Measurements from ENCODE around the gene ARHGEF10L.
"Not testable (repeated sequence)": the region's sequence is repeated elsewhere in the genome, so short reads cannot be mapped to it uniquely, and the experiment has no call there.

Gene ARHGEF10L

DNA sequence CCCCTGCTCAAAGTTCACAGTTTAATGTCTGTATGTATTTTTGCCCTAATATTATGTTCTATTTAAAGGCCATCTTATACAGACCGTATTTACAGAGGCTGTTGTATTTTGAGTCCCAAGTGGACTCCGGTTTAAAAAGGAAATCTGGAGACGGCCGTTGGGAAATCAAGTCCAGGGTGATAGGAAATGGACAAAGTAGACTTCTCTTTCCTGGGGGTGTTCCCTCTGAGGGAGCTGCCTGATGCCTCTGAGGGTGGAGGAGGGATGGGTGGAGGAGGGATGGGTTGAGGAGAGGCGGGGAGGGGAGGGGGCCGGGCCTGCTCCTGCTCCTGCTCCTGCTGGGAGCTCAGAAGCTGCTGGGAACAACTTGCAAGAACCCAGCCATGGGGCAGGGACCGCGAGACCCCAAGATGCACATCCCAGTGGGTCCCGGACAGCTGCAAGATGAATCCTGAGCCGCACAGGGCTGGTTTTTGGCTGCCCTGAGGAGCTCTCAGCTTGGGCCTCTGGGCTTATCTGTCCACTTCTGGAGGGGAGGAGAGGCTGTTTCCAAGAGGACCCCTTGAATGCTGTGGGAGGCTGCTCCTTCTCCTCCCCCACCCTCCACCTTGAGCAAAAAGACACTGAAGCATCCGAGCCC lies 203.6 kb downstream of the ARHGEF10L start:
- Histone ChIP-seq H3K79me2 (ENCODE audit: control insufficient read depth, insufficient read depth, low read length, unreplicated experiment) (no peaks in the 10 kb centered on the region), H3K4me3 (ENCODE audit: low read depth, low read length) (no peak overlapping the region), H3K27ac (ENCODE audit: low read depth, low read length) (no peak overlapping the region)

DNA sequence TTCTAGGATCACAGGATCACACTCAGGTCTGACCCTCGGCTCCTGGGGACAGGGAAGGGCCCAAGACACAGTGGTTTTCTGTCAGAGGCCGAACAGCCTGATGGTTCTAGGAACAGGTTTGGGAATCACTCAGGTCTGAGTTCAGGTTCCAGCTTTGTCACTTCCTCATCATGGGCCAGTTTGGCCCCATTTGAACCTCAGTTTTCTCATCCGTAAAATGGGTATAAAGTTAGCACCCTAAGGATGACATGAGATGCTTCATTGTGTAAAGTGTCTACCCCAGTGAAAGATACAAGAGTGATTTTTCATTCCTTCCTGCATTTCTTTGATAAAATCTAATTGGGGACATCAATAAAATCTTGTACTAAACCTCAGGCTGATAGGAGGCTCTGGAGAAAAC lies 204.4 kb downstream of the ARHGEF10L start:
- H2AFZ ChIP-seq (ENCODE audit: low read length, unreplicated experiment): no peak overlapping the region
- peaks cover 4% of the 10 kb centered on the region for H3K4me1 ChIP-seq (ENCODE audit: control insufficient read depth, insufficient read depth, low read length, unreplicated experiment)
- H3K27ac ChIP-seq (ENCODE audit: low read depth, low read length): no peak overlapping the region
- H3K27me3 ChIP-seq (ENCODE audit: insufficient read depth, low read length): peaks cover 9% of the 10 kb centered on the region; the same call in 1 of the 2 replicates
- H3K79me2 ChIP-seq (ENCODE audit: control insufficient read depth, insufficient read depth, low read length, unreplicated experiment): no peaks in the 10 kb centered on the region
- H3K4me3 ChIP-seq (ENCODE audit: low read depth, low read length): no peak overlapping the region
- no peaks in the 10 kb centered on the region for H3K36me3 ChIP-seq (ENCODE audit: insufficient read depth, low read length)

More for the DNA sequence above, 203.6 kb downstream of the ARHGEF10L start:
- Histone ChIP-seq H2AFZ (ENCODE audit: low read length, unreplicated experiment) (no peak overlapping the region), H3K4me1 (ENCODE audit: control insufficient read depth, insufficient read depth, low read length, unreplicated experiment) (peaks cover 4% of the 10 kb centered on the region), H3K27me3 (ENCODE audit: insufficient read depth, low read length) (peaks cover 9% of the 10 kb centered on the region; the same call in 1 of the 2 replicates), H3K36me3 (ENCODE audit: insufficient read depth, low read length) (no peaks in the 10 kb centered on the region)

DNA sequence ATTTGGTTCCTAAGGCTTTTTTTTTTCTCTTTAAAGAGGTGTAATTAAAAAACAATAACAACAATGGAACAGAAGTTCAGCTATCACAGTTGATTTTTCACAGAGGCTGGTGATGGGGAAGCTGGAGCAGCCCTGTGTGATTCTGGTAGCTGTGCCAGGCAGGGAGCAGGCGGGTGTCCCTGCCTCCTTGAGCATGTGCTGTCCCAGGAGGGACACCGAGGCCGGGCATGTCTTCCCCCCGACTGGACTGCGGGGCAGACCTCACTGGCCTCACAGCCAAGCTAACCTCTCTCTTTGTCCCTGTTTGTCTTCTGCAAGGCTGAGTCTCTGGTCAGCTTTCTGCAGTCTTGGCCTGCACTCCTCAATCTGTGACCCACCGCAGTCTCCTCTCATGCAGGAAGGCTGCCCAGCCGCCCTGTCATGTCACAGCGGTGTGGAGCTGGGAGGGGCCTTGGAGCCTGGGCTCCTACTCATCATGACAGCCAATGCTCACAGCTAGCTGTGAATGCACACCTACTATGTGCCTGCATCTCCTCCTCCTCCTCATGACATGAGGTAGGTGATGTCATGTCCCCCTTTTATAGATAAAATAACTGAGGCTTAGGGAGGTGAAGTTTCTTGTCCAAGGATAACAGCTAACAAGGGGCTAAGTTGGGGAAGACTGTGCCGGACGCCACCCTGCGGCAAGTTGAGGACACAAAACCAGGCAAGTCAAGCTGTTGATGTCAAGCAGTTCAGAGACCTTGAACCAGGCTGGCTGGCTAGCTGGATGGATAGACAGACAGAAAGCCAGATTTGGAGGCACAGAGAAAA lies 205.4 kb downstream of the ARHGEF10L start:
- Histone ChIP-seq H3K4me1 (ENCODE audit: control insufficient read depth, insufficient read depth, low read length, unreplicated experiment) (peaks cover 4% of the 10 kb centered on the region), H3K4me3 (ENCODE audit: low read depth, low read length) (no peak overlapping the region), H3K36me3 (ENCODE audit: insufficient read depth, low read length) (no peaks in the 10 kb centered on the region), H3K79me2 (ENCODE audit: control insufficient read depth, insufficient read depth, low read length, unreplicated experiment) (no peaks in the 10 kb centered on the region), H2AFZ (ENCODE audit: low read length, unreplicated experiment) (no peak overlapping the region), H3K27ac (ENCODE audit: low read depth, low read length) (no peak overlapping the region), H3K27me3 (ENCODE audit: insufficient read depth, low read length) (peaks cover 9% of the 10 kb centered on the region; the same call in 1 of the 2 replicates)

DNA sequence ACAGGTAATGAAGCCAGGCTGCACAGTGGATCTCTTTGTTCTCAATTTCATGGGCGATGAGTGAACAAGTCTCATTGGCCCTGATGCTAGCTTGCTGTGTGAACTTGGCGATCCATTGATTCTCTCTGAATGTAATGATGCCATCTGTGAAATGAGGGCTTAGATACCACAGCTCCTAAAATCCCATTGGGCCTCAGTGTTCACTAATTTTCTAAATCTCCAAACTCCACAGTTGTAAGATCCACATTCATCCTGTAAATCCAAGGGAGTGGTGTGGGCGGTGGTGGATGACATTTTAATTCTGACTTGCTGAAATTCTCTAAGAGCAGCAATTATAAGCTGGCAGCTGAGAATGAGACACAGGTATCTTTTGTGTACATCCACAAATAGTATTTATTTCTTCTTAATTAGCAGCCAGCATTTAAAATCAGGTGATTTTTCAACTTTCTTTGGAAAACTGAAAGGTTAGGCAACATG lies 206.0 kb downstream of the ARHGEF10L start:
- H3K79me2 ChIP-seq (ENCODE audit: control insufficient read depth, insufficient read depth, low read length, unreplicated experiment): no peaks in the 10 kb centered on the region
- peaks cover 4% of the 10 kb centered on the region for H3K4me1 ChIP-seq (ENCODE audit: control insufficient read depth, insufficient read depth, low read length, unreplicated experiment)

DNA sequence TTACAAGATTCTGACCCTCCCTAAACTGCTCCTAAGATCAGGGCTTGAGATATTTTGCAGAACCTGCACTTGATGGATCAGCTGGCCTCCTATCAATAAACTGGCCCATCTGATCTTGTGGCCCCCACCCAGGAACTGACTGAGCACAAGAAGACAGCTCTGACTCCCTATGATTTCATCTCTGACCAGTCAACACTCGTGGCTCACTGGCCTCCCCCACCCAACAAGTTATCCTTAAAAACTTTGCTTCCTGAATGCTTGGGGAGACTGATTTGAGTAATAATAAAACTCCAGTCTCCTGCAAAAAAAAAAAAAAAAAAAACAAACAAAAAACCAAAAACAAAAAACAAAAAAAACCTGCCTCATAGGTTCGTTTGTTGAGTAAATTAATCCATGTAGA lies 206.8 kb downstream of the ARHGEF10L start:
- H3K4me1 ChIP-seq (ENCODE audit: control insufficient read depth, insufficient read depth, low read length, unreplicated experiment); H3K79me2 ChIP-seq (ENCODE audit: control insufficient read depth, insufficient read depth, low read length, unreplicated experiment); H3K27me3 ChIP-seq (ENCODE audit: insufficient read depth, low read length); H3K4me3 ChIP-seq (ENCODE audit: low read depth, low read length); H3K27ac ChIP-seq (ENCODE audit: low read depth, low read length); H2AFZ ChIP-seq (ENCODE audit: low read length, unreplicated experiment); H3K36me3 ChIP-seq (ENCODE audit: insufficient read depth, low read length): not testable (repeated sequence)

More for the DNA sequence above, 206.0 kb downstream of the ARHGEF10L start:
- Histone ChIP-seq H3K4me3 (ENCODE audit: low read depth, low read length) (no peak overlapping the region), H2AFZ (ENCODE audit: low read length, unreplicated experiment) (no peak overlapping the region), H3K27me3 (ENCODE audit: insufficient read depth, low read length) (peaks cover 6% of the 10 kb centered on the region; the same call in 1 of the 2 replicates), H3K36me3 (ENCODE audit: insufficient read depth, low read length) (no peaks in the 10 kb centered on the region), H3K27ac (ENCODE audit: low read depth, low read length) (no peak overlapping the region)

DNA sequence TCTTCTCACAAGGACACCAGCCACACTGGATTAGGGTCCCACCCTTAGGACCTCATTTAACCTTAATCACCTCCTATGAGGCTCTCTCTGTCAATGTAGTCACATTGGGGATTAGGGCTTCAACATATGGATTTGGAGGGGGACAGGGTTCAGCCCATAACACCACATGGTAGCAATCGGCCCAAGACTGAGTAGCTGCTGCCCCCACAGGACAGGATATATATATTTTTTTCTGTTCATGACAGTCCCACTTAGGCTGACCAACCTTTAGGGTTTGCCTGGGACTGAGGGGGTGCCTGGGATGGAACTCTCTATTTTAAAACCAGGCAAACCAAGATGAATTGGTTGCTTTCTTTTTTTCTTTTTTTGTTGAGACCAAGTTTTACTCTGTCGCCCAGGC lies 207.4 kb downstream of the ARHGEF10L start:
- Histone ChIP-seq H2AFZ (ENCODE audit: low read length, unreplicated experiment) (no peak overlapping the region), H3K27me3 (ENCODE audit: insufficient read depth, low read length) (no peaks in the 10 kb centered on the region), H3K27ac (ENCODE audit: low read depth, low read length) (no peak overlapping the region), H3K79me2 (ENCODE audit: control insufficient read depth, insufficient read depth, low read length, unreplicated experiment) (no peaks in the 10 kb centered on the region), H3K4me1 (ENCODE audit: control insufficient read depth, insufficient read depth, low read length, unreplicated experiment) (peaks cover 4% of the 10 kb centered on the region), H3K4me3 (ENCODE audit: low read depth, low read length) (no peak overlapping the region), H3K36me3 (ENCODE audit: insufficient read depth, low read length) (no peaks in the 10 kb centered on the region)

Data from ACC112 (cell line).